ENCODE data around the gene MDH1B.
A peak's percentile ranks its signal among the peaks of the same experiment; 100 is the strongest.
"Not testable (repeated sequence)": the region's sequence is repeated elsewhere in the genome, so short reads cannot be mapped to it uniquely, and the experiment has no call there.

MDH1B gene

DNA sequence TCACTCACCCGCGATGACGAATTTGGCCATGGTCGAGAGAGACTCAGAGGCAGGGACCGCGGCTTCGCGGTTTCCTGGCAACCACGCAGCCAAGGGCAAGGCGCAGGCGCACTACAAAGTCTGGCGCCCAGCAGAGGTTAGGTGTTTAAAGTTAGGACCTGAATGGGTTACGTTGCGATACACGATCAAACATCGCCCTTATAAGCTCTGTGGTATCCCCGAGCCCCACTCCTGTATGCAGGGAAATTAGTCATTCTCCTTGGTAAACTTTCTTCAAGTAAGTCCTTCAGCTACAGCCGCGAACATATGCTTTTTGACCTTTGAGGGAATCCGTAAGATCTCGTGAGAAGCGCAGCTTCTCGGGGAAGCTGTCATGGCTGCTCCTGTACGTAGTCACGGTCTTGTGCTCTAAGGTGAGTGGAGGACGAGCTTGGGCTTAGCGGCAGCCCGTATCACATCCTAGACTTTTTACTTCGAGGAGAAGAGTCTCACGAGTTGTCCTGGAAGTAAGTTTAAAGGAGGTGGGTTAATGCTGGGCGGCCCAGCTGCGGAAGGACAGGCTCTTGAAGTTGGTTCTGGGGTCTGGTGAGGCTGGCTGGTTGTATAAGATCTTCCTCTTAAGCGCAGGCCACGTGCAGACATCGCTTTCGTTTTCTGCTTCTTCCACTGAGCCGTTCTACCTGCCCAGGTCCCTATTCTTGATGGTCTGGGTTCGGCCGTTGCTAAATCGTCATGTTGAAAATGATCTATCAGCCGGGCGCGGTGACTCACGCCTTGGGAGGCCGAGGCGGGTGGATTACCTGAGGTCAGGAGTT lies at the start of gene MDH1B, which contains the start of gene FASTKD2:
TSS of gene MDH1B (minus strand) at position 87 of the 815 bp plus-strand sequence. CDS start at position 30, 57 bp downstream.
TSS of gene FASTKD2 (plus strand) at position 365 of the 815 bp plus-strand sequence. CDS start 1,088 bp downstream, outside the sequence.
- DNase-seq, result peak; percentile 87 to 98 (median 97)

DNA sequence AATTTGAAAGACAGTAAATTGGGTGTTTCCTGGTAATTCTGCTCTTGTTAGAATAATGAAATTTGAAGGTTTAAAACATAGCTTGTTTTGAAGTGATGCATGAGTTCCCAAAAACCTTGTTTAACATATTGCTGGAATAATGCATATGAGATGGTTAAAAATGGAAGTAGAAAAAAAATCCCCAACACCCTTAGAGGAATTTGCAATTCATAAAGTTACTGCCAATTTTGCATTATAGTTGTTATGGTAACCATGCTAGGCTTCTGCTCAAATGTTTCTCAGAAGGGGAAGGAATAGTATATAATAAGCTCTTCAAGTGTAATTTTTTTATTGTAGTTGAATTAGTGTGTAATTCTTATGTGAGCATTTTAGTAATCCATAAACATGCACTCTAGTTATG lies 49.4 kb upstream of the MDH1B start:
- DNase-seq, result no peak

DNA sequence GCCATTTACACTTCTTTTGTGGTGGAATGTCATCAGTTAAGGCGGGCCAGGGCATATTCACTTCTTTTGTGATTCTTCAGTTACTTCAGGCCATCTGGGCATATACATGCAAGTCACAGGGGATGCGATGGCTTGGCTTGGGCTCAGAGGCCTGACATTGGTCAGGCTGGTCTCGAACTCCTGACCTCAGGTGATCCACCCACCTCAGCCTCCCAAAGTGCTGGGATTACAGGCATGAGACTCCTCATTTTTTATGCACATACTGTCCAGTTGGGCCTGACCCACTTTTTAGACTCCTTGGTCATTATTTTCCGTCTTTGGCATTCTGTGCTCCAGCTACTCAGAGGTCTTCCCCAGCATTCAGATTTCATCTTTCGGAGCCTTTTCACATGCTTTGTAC lies 47.3 kb upstream of the MDH1B start:
- DNase-seq, result not testable (repeated sequence)

DNA sequence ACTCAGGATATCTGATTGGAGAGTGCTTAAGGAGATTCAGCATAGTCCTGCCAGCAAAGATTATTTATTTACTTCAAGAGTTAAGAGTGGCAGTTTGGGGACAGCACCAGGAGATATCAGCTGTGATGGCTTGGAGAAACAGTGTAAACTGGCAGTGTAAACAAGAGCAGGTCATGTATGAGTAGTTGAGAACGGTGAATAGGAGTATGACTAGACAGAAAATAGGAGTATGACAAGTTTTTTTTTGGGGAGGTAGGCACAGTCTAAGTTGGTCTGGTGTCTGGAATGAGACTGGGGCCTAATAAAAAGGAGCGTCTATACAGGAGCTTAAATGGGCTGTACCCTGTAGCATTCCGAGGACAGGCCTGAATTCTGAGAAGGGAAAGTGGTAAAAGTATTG lies 42.5 kb upstream of the MDH1B start:
- DNase-seq, result not testable (repeated sequence)

DNA sequence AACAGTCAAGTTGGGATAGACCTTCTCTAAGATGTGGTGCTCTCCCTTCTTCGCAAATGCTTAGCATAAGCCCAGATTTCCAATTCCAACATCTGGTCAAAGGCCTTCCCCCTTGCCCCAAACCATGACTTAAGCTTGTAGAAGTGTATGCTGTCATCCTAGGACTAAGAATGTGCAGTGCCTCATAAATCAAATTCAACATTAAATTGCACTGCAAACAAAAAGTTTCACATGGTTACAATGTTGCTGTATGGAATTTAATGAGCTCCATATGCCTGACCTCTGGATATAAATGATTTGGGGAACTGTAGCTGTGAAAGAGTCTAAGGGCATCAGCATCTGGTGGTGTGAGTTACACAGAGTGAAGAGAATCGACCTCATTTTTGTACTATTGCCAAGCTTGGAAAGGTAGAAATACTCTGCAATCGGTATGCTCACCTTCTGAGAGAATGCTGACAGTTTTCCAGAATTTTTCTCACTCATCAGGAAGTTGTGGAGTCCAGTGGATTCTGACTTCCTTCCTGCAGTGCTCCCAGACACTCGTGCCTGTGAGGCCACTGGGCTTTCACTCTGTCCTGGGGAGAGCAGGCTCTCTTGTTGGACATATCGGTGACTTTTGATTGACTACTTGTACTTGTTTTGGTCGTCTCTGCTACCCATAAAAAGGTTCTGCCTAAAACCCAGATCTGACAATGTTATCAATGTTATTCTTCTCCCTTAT lies 40.9 kb upstream of the MDH1B start:
- DNase-seq, result peak in 1 of 3 experiments; percentile 47

DNA sequence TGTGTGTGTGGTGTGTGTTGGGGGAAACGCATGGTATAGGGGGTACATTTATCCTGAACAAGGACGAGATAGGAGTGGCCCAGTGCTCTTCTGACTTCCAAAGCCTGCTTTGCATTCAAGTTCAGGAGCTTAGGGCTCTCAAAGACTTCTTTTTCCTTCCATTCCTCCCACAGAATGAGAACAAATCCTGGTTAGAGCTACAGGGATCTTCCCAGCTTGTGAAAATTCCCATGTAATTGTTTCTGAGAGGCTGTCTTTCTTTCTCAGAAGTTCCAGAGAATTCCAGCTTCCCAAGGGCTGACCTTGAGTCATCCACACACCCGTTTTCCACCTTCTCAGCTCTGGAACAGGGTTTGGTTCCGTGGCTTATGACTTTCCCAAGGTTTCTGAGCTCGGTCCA lies 39.2 kb upstream of the MDH1B start:
- DNase-seq, result no peak

DNA sequence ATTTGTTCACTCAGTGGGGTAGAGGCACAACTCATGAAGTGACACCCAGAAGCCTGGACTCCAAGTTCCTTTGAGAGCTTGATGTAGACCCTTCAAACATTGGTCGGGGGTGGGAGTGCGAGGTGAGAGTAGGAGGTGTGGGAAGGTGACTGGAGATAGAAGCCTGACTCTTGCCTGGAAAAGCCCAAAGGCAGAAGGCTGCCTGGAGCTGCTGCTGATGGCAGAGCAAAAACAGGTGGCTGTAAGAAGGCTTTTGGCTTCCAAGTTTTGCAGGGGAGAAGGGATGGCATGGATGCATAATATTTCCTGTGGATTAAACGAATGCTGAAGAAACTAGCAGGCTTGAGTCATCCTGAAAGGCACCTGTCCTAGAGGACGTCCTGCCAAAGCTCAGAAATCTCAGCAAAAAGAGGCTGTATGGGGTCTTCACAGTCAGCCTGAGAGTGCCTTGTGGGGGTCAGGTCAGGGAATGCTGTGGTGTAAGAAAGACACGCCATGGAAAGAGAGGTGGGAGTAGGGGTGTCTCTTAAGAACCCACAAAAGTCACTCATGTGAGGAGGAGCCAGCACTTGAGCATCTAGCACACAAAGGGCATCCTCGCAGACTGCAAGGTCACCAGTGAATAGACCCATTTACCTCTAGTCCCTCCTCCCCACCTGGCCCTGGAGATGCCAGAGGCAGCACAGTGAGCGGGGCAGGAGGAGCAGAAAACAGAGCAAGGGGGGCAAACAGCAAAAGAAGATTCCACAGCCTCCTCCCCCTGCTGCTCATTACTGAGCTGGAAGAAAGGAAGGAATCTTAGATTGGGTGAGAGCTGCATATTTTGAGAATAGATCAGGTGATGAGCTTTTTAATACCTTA lies 37.8 kb upstream of the MDH1B start:
- no peak for DNase-seq

DNA sequence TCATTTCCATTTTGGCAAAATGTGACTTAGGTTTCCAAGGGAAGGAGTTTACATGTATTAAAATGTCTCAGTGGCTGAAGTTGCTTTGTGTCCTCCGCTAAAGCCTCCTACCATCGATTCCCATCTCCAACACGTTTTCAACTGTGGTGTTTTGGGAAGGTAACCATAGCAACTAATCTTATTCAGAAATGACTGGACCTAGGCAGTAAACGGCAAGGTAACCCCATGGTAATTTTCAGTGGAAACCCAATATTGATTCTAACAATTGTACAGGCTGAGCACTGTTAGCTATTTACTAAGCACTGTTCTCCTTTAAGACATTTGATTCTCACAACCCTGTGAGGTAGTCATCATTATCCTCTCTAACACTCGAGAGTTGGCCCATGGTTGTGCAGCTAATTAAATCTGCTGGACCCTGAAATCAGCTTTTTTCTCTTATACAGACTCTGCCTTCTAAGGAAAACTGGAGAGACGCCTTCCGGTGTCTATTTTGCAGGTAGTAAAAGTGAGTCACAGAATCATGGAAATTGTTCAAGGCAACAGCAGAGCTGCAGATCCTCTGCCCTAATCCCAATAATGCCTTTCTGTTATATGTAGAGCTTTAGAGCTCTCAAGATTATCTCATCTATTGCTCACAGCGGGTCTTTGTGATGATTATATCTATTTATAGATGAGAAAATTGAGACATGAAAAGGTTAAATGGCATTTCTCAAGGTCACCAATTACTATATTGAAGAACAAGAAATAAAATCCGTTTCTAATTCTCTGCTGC lies 36.5 kb upstream of the MDH1B start:
- DNase-seq, result peak in 1 of 3 experiments; percentile 47

DNA sequence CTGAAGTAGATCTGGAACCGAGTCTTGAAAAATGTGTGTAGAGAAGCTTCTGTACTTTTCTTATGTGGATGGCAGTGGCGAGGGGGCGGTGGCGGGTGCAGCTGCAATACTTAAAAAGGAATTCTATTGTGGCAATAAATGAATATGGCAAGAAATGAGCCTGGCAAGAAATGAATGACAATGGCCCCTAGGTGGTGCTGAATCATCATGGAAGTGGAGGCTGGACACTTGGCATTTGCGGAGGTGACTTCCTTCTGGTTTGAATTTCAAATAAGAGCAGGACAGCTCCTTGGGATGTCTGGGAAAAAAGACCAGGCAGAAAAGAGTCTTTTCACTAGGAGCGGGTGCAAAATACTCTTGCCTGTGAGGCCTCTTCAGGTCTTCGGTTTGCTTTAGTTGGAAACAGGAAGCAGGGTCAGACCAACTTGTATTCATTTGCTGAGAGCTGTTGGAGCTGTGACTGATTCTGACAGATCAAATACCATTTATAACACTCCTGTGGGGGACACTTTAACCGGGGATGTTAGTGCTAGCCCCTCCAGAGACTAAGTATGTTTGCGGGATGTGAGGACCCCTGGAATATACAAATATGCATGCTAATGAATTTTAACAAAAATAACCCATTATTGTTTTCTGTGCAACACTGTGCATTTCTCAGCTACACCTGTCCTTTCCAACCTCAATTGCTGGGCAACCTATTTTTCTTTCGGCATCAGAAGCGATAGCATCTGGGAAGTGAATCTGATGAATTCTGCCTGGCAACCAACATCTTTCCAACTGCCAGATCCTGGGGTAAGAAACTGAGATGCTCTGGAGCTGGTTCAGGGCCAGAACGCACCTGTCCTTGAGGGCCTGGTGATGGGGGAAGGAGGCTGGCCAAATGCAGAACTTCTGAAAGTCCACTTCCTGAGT lies 35.6 kb upstream of the MDH1B start:
- DNase-seq, result peak; percentile 66 to 89 (median 70)

DNA sequence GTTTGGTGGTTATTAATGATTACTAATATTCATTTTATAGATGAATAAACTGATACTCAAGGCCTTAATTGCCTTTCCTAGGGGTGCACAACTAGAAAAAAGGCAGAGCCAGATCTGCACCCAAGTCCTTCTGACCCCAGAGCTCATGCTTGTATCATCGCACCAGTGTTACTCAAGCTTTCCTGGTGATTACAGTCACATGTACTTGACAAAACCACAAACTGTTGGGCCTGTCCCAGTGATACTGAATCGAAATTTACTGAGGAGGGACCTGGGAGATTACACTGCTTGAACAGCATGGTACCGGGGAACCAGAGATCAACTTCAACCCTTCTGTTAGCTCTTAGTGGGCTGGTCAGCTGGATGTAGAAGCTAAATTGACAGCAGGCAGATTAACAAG lies 34.0 kb upstream of the MDH1B start:
- DNase-seq, result no peak

DNA sequence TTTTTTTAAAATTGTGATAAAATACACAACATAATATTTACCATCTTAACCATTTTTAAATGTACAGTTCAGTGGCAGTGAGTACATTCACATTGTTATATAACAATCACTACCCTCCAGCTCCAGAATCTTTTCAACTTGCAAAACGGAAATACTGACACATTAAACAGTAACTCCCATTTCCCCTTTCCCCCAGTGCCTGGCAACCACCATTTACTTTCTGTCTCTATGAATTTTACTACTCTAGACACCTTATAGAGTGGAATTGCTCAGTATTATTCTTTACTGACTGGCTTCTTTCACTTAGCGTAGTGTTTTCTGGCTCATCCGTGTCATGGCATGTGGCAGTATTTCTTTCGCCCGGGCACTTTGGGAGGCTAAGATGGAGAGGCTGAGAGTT lies 32.9 kb upstream of the MDH1B start:
- DNase-seq, result no peak

DNA sequence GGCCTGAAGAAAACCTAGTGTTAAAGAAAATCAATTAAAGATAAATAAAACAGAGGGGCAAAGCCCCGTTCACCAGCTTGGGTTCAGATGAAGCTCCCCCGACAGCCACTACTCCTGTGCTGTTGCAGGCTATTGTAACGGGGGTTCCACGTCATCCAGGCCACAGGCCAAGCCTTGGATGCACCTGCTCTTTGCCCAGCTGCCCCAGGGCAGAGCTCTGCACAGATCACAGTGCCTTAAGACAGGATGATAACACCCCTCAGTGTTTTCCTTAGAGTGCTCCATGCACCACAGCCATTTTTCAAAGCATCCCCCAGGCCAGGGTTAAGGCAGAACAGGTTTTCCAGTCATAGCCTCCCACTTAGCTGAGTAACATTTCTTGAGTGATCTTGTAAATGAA lies 32.2 kb upstream of the MDH1B start:
- peak in 1 of 3 experiments; percentile 33 for DNase-seq

DNA sequence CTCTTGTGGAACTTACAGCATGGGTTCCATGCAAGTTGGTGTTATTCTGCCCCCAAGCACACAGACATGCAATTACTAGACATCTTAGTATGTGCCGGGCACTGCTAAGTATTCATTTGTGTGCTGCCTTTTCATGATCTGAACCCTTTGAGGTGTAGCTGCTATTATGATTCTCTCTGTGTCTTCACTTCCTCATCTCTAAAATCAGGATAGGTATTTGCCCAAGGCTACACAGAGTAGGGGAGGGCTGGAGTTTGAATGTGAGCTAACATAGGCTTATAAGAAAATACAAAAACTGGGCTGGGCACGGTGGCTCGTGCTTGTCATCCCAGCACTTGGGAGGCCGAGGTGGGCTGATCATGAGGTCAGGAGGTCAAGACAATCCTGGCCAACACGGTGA lies 27.5 kb upstream of the MDH1B start:
- no peak for DNase-seq

DNA sequence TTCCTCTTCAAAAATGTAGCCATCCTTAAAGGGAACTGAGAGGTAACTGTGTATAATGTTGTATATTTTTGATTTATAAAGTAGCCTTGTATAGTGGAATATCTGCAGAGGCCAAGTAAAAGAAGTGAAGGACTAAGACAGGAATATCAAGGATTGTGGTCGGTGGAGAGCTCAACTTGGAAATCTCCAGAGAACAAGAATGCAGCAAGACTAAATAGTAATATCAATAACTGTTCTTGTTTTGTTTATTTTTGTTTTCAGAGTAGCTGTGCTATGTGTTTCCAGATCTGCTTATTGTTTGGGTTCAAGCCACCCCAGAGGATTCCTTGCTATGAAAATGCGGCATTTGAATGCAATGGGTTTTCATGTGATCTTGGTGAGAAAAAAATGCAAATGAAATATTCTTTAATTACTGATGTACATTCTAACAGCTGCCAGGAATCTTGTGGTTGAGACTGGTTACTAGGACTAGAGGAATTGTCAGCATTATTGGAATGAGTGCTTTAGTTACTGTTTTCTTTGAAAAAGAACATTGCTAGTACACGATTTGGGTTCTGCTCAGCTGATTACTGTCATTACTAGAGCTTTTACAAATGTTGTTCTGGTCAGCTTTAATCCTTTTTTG lies 25.3 kb upstream of the MDH1B start:
- DNase-seq, result no peak

DNA sequence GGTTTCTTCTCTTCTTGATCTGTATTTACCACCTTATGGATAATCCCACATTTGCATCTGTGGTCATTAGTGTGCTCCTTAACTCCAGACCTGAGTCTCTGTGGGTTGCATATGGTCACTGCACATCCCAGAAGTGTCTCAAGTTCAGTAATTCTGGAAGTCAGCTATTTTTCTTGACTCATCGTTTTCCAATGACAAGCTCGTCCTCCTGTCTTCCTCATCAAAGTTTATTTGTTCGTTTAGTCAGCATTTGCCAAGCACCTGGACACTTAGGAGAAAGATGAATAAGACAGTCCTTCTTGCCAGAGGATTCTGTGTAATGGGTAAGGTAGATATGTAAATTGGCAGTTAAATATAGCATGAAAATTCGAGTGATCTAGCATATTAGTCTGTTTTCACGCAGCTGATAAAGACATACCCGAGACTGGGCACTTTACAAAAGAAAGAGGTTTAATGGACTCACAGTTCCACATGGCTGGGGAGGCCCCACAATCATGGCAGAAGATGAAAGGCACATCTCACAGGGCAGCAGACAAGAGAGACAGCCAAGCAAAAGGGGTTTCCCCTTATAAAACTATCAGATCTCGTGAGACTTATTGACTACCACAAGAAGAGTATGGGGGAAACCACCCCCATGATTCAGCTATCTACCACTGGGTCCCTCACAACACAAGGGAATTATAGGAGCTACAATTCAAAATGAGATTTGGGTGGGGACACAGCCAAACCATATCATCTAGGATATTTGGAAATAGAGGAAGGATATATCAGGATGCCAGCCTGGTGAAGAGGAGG lies 19.6 kb upstream of the MDH1B start:
- DNase-seq, result no peak

DNA sequence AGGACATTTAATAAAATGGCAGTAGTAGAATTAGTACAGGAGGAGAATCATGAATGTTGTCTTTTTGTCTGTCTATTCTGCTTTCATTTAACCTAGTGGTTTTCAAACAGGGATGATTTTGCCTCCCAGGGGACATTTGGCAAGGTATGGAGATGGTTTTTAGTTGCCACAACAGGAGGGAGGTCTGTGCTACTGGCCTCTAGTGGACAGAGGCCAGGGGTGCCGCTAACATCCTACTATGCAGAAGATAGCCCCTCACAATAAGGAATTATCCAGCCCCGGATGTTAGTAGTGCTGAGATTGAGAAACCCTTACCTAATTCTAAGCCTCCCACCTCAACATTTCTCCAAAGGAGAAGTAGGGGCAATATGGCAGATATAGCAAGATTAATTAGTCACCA lies 18.6 kb upstream of the MDH1B start:
- DNase-seq, result peak in 1 of 3 experiments; percentile 6

DNA sequence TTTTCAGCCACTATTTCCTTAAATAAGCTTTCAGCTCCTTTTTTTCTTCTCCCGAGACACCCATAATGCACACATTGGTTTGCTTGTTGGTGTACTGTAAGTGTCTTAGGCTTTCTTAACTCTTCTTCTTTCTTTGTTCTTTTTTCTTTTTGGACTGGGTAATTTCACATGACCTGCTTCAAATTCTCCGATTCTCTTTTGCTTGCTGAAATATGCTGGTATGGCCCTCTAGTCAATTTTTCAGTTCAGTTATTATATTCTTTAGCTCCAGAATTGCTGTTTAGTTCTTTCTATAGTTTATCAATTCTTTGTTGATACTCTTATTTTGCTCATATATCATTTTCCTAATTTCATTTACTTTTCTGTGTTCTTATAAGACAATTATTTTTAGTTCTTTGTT lies 15.5 kb upstream of the MDH1B start:
- no peak for DNase-seq

DNA sequence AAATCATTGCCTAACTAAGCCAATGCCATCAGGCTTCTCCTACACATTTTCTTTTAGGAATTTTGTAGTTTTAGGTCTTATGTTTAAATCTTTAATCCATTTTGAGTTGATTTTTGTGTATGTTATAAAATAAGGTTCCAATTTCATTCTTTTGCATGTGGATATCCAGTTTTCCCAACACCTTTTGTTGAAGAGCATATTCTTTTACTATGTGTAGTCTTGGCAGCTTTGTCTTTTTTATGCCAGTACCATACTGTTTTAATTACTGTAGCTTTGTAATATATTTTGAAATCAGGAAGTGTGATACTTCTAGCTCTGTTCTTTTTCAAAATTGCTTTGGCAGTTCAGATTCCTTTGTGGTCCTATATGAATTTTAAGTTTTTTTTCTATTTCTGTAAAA lies 11.3 kb upstream of the MDH1B start:
- no peak for DNase-seq

DNA sequence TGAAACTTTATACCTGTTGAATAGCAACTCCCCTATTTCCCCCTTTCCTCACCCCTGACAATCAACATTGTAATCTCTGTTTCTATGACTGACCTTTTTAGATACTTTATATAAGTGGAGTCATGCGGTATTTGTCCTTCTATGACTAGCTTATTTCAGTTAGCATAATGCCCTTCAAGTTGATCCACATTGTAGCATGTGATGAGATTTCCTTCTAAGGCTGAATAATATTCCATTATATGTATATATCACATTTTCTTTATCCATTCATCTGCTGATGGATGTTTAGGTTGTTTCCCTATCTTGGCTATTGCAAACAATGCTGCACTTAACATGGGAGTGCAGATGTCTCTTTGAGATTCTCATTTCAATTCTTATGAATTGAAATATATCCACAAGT lies 9.7 kb upstream of the MDH1B start:
- DNase-seq, result no peak

All from NCI-H1417 (cell line).